HEK293 (cell line): ENCODE measurements around the gene PROX2.

Source experiments
- CTCF ChIA-PET: fragments of 350-600 bp; formaldehyde crosslinking; extraction: SDS; loops from one replicate; lab custom pipeline; 2021; ENCODE audit warnings: antibody characterized with exemption; lab: Yijun Ruan, JAX
- POLR2A ChIA-PET: fragments of 300-600 bp; formaldehyde crosslinking; extraction: SDS; loops from one replicate; lab custom pipeline; 2020; ENCODE audit warnings: antibody characterized with exemption, inconsistent platforms; lab: Yijun Ruan, JAX
- H3K27ac ChIP-seq: fragments of 200-500 bp; sonication (Bioruptor generic); 2 replicates; pipeline ENCODE4 v1.5.1; 2014; ENCODE audit warnings: low read depth, low read length, control low read depth, inconsistent platforms; ENCODE audit errors: extremely low read depth
- H3K36me3 ChIP-seq, 2 experiments: fragments of 200-500 bp in 1 of 2; sonication (Bioruptor generic) in 1 of 2; 1 replicate in 1 of 2; 2 replicates in 1 of 2; pipeline ENCODE4 v1.5.1; 2014 to 2017; ENCODE audit warnings: inconsistent platforms in 2 of 2, low read length in 2 of 2; ENCODE audit not compliant: control insufficient read depth in 2 of 2, insufficient read depth in 1 of 2
- H3K4me1 ChIP-seq: fragments of 200-500 bp; sonication (Bioruptor generic); 2 replicates; pipeline ENCODE4 v1.5.1; 2014; ENCODE audit warnings: mild to moderate bottlenecking, low read length, inconsistent platforms; ENCODE audit not compliant: control insufficient read depth, insufficient read depth
- H3K4me3 ChIP-seq: 2 replicates; pipeline ENCODE4 v1.5.1; 2011; ENCODE audit warnings: low read depth, mild to moderate bottlenecking, control low read depth, low read length, moderate library complexity
- H3K9me3 ChIP-seq: fragments of 200-500 bp; sonication (Bioruptor generic); 2 replicates; pipeline ENCODE4 v1.5.1; 2014; ENCODE audit warnings: low read depth, low read length, inconsistent platforms; ENCODE audit not compliant: control insufficient read depth, insufficient read depth
- HOXD13 ChIP-seq: sonication (generic); formaldehyde crosslinking; IDR thresholded peaks from 2 replicates; pipeline ENCODE4 v1.8.0; 2022; ENCODE audit warnings: missing genetic modification reagents, borderline replicate concordance
- OSR2 ChIP-seq: fragments of 450-650 bp; formaldehyde crosslinking; IDR thresholded peaks from 2 replicates; pipeline ENCODE4 v1.5.1; 2016; ENCODE audit warnings: missing biosample characterization, missing genetic modification characterization
- ZBTB17 ChIP-seq: fragments of 450-650 bp; formaldehyde crosslinking; IDR thresholded peaks from 2 replicates; pipeline ENCODE4 v1.5.1; 2016; ENCODE audit warnings: missing biosample characterization, missing genetic modification characterization
- ZFP3 ChIP-seq: fragments of 450-650 bp; formaldehyde crosslinking; IDR thresholded peaks from 2 replicates; pipeline ENCODE4 v1.5.1; 2016; ENCODE audit warnings: low read depth, missing biosample characterization, missing genetic modification characterization
- ZFP69B ChIP-seq: fragments of 450-650 bp; formaldehyde crosslinking; IDR thresholded peaks from 2 replicates; pipeline ENCODE4 v1.5.1; 2016; ENCODE audit warnings: missing biosample characterization, missing genetic modification characterization
- ZNF114 ChIP-seq: fragments of 450-650 bp; formaldehyde crosslinking; IDR thresholded peaks from 2 replicates; pipeline ENCODE4 v1.5.0; 2017; ENCODE audit warnings: missing biosample characterization, missing genetic modification characterization
- ZNF155 ChIP-seq: fragments of 450-650 bp; formaldehyde crosslinking; IDR thresholded peaks from 2 replicates; pipeline ENCODE4 v1.5.1; 2016; ENCODE audit warnings: missing biosample characterization, missing genetic modification characterization
- ZNF19 ChIP-seq: fragments of 450-650 bp; formaldehyde crosslinking; IDR thresholded peaks from 2 replicates; pipeline ENCODE4; 2016; ENCODE audit warnings: missing biosample characterization, missing genetic modification characterization, low read depth
- ZNF2 ChIP-seq: fragments of 450-650 bp; formaldehyde crosslinking; IDR thresholded peaks from 2 replicates; pipeline ENCODE4 v1.5.1; 2016; ENCODE audit warnings: missing biosample characterization, missing genetic modification characterization
- ZNF214 ChIP-seq: fragments of 450-650 bp; formaldehyde crosslinking; IDR thresholded peaks from 2 replicates; pipeline ENCODE4 v1.5.1; 2017; ENCODE audit warnings: missing biosample characterization, mild to moderate bottlenecking, missing genetic modification characterization, borderline replicate concordance
- ZNF266 ChIP-seq: fragments of 450-650 bp; formaldehyde crosslinking; IDR thresholded peaks from 2 replicates; pipeline ENCODE4 v1.5.1; 2016; ENCODE audit warnings: missing biosample characterization, missing genetic modification characterization, low read depth
- ZNF366 ChIP-seq: fragments of 450-650 bp; formaldehyde crosslinking; conservative IDR thresholded peaks from 2 replicates; pipeline ENCODE4 v1.5.1; 2016; ENCODE audit warnings: missing biosample characterization, missing genetic modification characterization
- ZNF404 ChIP-seq: fragments of 450-650 bp; formaldehyde crosslinking; IDR thresholded peaks from 2 replicates; pipeline ENCODE4 v1.5.1; 2017; ENCODE audit warnings: missing biosample characterization, missing genetic modification characterization
- ZNF626 ChIP-seq: fragments of 450-650 bp; sonication (Bioruptor Pico); formaldehyde crosslinking; IDR thresholded peaks from 2 replicates; pipeline ENCODE4 v1.5.1; 2018; ENCODE audit warnings: missing biosample characterization, missing genetic modification characterization, inconsistent platforms
- ZNF670 ChIP-seq: fragments of 450-650 bp; formaldehyde crosslinking; IDR thresholded peaks from 2 replicates; pipeline ENCODE4 v1.5.1; 2016; ENCODE audit warnings: missing biosample characterization, missing genetic modification characterization, low read depth
- ZNF830 ChIP-seq: fragments of 450-650 bp; IDR thresholded peaks from 2 replicates; pipeline ENCODE4 v1.5.0; 2018; ENCODE audit warnings: missing biosample characterization, missing genetic modification characterization, low read depth, mild to moderate bottlenecking, moderate library complexity
- ZNF843 ChIP-seq: fragments of 450-650 bp; formaldehyde crosslinking; IDR thresholded peaks from 2 replicates; pipeline ENCODE4 v1.5.1; 2016; ENCODE audit warnings: missing biosample characterization, missing genetic modification characterization
- ZXDB ChIP-seq: fragments of 450-650 bp; formaldehyde crosslinking; IDR thresholded peaks from 2 replicates; pipeline ENCODE4 v1.5.1; 2016; ENCODE audit warnings: missing biosample characterization, missing genetic modification characterization
- TF ChIP-seq, protein P1 (sequence below): IDR thresholded peaks from 2 replicates; pipeline ENCODE4 v1.6.1; 2011; ENCODE audit warnings: mild to moderate bottlenecking, low read depth, low read length, borderline replicate concordance
- TF ChIP-seq, protein P2 (sequence below): fragments of 450-650 bp; formaldehyde crosslinking; IDR thresholded peaks from 2 replicates; pipeline ENCODE4 v1.5.1; 2016; ENCODE audit warnings: missing biosample characterization, missing genetic modification characterization
- TF ChIP-seq, protein P3 (sequence below): fragments of 450-650 bp; formaldehyde crosslinking; IDR thresholded peaks from 2 replicates; pipeline ENCODE4 v1.5.1; 2017; ENCODE audit warnings: missing biosample characterization, missing genetic modification characterization
- TF ChIP-seq, protein P4 (sequence below): fragments of 450-650 bp; formaldehyde crosslinking; IDR thresholded peaks from 2 replicates; pipeline ENCODE4 v1.5.1; 2017; ENCODE audit warnings: missing biosample characterization, missing genetic modification characterization
- TF ChIP-seq, protein P5 (sequence below): fragments of 450-650 bp; formaldehyde crosslinking; conservative IDR thresholded peaks from 2 replicates; pipeline ENCODE4 v1.5.1; 2016; ENCODE audit warnings: low read depth, missing biosample characterization, missing genetic modification characterization

The PROX2 gene

DNA sequence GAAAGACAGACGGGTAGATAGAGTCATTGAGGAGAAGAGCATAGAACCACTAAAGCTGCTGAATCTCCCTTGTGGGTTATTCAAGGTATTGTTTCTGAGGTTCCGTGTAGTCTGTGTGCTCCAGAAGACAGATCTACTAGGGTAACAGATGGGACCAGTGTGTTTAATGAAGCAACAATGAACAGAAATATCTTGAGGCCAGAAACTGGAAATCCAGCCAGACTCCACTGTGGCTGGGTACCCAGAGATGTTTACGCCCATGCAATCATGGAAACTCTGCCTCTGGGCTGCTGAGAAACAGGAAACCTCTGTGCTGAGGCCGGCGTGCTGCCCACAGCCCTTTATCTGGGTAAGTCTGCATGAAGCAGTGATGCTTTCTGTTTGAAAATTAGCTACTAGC, 8.3 kb downstream of the PROX2 start:
- H3K27ac ChIP-seq, result no peak overlapping the region

DNA sequence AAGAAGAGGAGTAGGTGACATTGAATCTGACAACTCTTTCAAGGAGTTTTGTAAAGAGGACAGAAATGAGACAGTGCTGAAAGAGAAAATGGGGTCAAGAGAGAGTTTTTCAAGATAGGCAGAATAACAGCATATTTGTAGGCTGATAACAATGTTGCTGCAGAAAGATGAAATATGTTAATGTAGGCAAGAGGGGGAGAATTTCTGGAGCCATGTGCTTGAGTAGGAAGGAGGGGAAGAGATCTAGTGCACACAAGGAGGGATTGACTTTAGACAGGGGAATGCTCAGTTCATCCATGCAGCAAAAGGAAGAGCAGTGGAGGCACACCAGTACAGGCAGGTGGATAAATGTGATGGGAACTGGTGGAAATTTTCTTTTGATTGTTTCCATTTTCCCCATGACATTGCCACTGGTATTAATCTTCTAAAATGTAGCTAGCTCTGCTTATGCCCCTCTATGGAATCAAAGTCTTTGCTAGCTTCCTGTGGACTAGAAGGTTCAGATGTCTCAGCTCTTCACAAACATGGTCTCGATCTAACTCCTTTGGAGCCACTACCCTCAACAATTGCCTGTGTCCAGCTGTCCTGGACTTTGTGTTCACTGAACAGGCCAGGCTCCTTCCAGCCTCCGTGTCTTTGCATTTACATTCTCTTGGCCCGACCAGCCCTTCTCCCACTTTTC, 9.1 kb downstream of the PROX2 start:
- ChIA-PET POLR2A (no interaction called here), CTCF (interaction anchor here (0.9 to 1.8 kb wide), 4 partner anchors 10 to 39 kb away, joined by 3 to 8 read pairs (median 3); no protein-coding TSS in a partner anchor)
- no peaks in the 10 kb centered on the region for H3K36me3 ChIP-seq
- H3K27ac ChIP-seq, result no peak overlapping the region
- H3K4me1 ChIP-seq, result no peaks in the 10 kb centered on the region
- no peak overlapping the region for H3K4me3 ChIP-seq
- no peaks in the 10 kb centered on the region for H3K9me3 ChIP-seq
- no peak for TF ChIP-seq ZNF404
- TF ChIP-seq ZNF366, result no peak
- no peak for TF ChIP-seq ZNF830 (tag by site-specific recombination)
- TF ChIP-seq, protein P1, sequence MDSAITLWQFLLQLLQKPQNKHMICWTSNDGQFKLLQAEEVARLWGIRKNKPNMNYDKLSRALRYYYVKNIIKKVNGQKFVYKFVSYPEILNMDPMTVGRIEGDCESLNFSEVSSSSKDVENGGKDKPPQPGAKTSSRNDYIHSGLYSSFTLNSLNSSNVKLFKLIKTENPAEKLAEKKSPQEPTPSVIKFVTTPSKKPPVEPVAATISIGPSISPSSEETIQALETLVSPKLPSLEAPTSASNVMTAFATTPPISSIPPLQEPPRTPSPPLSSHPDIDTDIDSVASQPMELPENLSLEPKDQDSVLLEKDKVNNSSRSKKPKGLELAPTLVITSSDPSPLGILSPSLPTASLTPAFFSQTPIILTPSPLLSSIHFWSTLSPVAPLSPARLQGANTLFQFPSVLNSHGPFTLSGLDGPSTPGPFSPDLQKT, result no peak
- no peak for TF ChIP-seq ZBTB17 (tag by site-specific recombination)
- no peak for TF ChIP-seq ZNF626 (tag by site-specific recombination)
- TF ChIP-seq ZNF843, result no peak
- no peak for TF ChIP-seq ZNF2 (tag by site-specific recombination)
- TF ChIP-seq, protein P2, sequence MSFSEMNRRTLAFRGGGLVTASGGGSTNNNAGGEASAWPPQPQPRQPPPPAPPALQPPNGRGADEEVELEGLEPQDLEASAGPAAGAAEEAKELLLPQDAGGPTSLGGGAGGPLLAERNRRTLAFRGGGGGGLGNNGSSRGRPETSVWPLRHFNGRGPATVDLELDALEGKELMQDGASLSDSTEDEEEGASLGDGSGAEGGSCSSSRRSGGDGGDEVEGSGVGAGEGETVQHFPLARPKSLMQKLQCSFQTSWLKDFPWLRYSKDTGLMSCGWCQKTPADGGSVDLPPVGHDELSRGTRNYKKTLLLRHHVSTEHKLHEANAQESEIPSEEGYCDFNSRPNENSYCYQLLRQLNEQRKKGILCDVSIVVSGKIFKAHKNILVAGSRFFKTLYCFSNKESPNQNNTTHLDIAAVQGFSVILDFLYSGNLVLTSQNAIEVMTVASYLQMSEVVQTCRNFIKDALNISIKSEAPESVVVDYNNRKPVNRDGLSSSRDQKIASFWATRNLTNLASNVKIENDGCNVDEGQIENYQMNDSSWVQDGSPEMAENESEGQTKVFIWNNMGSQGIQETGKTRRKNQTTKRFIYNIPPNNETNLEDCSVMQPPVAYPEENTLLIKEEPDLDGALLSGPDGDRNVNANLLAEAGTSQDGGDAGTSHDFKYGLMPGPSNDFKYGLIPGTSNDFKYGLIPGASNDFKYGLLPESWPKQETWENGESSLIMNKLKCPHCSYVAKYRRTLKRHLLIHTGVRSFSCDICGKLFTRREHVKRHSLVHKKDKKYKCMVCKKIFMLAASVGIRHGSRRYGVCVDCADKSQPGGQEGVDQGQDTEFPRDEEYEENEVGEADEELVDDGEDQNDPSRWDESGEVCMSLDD, result no peak
- TF ChIP-seq, protein P3, sequence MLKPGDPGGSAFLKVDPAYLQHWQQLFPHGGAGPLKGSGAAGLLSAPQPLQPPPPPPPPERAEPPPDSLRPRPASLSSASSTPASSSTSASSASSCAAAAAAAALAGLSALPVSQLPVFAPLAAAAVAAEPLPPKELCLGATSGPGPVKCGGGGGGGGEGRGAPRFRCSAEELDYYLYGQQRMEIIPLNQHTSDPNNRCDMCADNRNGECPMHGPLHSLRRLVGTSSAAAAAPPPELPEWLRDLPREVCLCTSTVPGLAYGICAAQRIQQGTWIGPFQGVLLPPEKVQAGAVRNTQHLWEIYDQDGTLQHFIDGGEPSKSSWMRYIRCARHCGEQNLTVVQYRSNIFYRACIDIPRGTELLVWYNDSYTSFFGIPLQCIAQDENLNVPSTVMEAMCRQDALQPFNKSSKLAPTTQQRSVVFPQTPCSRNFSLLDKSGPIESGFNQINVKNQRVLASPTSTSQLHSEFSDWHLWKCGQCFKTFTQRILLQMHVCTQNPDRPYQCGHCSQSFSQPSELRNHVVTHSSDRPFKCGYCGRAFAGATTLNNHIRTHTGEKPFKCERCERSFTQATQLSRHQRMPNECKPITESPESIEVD (tag by site-specific recombination), result no peak
- TF ChIP-seq ZFP3 (tag by site-specific recombination), result no peak
- no peak for TF ChIP-seq ZNF19 (tag by site-specific recombination)
- TF ChIP-seq ZFP69B (tag by site-specific recombination), result no peak
- no peak for TF ChIP-seq ZNF114
- no peak for TF ChIP-seq ZNF214 (tag by site-specific recombination)
- TF ChIP-seq HOXD13 (CRISPR knock-in tag), result no peak
- no peak for TF ChIP-seq ZNF266
- TF ChIP-seq ZXDB (tag by site-specific recombination), result no peak
- TF ChIP-seq, protein P4, sequence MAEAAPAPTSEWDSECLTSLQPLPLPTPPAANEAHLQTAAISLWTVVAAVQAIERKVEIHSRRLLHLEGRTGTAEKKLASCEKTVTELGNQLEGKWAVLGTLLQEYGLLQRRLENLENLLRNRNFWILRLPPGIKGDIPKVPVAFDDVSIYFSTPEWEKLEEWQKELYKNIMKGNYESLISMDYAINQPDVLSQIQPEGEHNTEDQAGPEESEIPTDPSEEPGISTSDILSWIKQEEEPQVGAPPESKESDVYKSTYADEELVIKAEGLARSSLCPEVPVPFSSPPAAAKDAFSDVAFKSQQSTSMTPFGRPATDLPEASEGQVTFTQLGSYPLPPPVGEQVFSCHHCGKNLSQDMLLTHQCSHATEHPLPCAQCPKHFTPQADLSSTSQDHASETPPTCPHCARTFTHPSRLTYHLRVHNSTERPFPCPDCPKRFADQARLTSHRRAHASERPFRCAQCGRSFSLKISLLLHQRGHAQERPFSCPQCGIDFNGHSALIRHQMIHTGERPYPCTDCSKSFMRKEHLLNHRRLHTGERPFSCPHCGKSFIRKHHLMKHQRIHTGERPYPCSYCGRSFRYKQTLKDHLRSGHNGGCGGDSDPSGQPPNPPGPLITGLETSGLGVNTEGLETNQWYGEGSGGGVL (tag by site-specific recombination), result no peak
- TF ChIP-seq ZNF670 (tag by site-specific recombination), result no peak

More for the DNA sequence above, 8.3 kb downstream of the PROX2 start:
- no peaks in the 10 kb centered on the region for H3K36me3 ChIP-seq
- H3K9me3 ChIP-seq, result no peaks in the 10 kb centered on the region
- ChIA-PET CTCF (interaction anchor here (0.7 to 1.9 kb wide), 6 partner anchors 10 to 221 kb away, joined by 3 to 8 read pairs (median 4); no protein-coding TSS in a partner anchor), POLR2A (no interaction called here)
- TF ChIP-seq OSR2, result no peak
- TF ChIP-seq, protein P5, sequence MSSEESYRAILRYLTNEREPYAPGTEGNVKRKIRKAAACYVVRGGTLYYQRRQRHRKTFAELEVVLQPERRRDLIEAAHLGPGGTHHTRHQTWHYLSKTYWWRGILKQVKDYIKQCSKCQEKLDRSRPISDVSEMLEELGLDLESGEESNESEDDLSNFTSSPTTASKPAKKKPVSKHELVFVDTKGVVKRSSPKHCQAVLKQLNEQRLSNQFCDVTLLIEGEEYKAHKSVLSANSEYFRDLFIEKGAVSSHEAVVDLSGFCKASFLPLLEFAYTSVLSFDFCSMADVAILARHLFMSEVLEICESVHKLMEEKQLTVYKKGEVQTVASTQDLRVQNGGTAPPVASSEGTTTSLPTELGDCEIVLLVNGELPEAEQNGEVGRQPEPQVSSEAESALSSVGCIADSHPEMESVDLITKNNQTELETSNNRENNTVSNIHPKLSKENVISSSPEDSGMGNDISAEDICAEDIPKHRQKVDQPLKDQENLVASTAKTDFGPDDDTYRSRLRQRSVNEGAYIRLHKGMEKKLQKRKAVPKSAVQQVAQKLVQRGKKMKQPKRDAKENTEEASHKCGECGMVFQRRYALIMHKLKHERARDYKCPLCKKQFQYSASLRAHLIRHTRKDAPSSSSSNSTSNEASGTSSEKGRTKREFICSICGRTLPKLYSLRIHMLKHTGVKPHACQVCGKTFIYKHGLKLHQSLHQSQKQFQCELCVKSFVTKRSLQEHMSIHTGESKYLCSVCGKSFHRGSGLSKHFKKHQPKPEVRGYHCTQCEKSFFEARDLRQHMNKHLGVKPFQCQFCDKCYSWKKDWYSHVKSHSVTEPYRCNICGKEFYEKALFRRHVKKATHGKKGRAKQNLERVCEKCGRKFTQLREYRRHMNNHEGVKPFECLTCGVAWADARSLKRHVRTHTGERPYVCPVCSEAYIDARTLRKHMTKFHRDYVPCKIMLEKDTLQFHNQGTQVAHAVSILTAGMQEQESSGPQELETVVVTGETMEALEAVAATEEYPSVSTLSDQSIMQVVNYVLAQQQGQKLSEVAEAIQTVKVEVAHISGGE (tag by site-specific recombination), result no peak
- TF ChIP-seq ZNF155, result no peak
- no peaks in the 10 kb centered on the region for H3K4me1 ChIP-seq
- no peak overlapping the region for H3K4me3 ChIP-seq
